Upper lobe of right lung (tissue), 1 donor: ENCODE data around the gene NKD2. TPM values are rescaled to one million over a fixed set of nuclear protein-coding genes. Genes with fewer than 3 reads are reported as not detected.

Experiments used
- ATAC-seq: fragments of 200-7000 bp; cut with Tn5 transposase; one replicate; pipeline ENCODE4 v1.9.1; 2020; ENCODE audit warnings: mild to moderate bottlenecking, moderate library complexity
- DNase-seq: peaks from one replicate; pipeline ENCODE4 v3.0.0-alpha.2; 2020
- H3K27ac ChIP-seq: fragments of 200-600 bp; one replicate; pipeline ENCODE4 v1.8.0; 2022
- H3K27me3 ChIP-seq: fragments of 200-600 bp; one replicate; pipeline ENCODE4 v1.8.0; 2022; ENCODE audit warnings: mild to moderate bottlenecking
- H3K36me3 ChIP-seq: fragments of 200-600 bp; one replicate; pipeline ENCODE4 v1.8.0; 2022
- H3K4me1 ChIP-seq: fragments of 200-600 bp; one replicate; pipeline ENCODE4 v1.8.0; 2022
- H3K4me3 ChIP-seq: fragments of 200-600 bp; one replicate; pipeline ENCODE4 v1.8.0; 2022; ENCODE audit warnings: mild to moderate bottlenecking
- H3K9me3 ChIP-seq: fragments of 200-600 bp; one replicate; pipeline ENCODE4 v1.8.0; 2022
- CTCF ChIP-seq: fragments of 200-600 bp; IDR thresholded peaks from one replicate; pipeline ENCODE4 v1.8.0; 2022; ENCODE audit warnings: antibody characterized with exemption
- intact Hi-C: fragments of 100-400 bp; cut with DNase I; formaldehyde crosslinking; loops from one replicate; pipeline ENCODE4 v1.11.0; 2022
- long read RNA-seq: library from polyadenylated mRNA; unstranded; transcript quantifications from one replicate; pipeline ENCODE4 v2.0.0, GENCODE V29; 2021
- total RNA-seq: library from RNA; stranded (reverse); fragmentation: NEBNext Ultra II Directional; extraction: Animal tissue kit (Norgen Biotek cat#: 25700); gene quantifications from one replicate; pipeline ENCODE4 v1.2.1, GENCODE V29; 2021
- donor health status: DM: no; HTN: yes; CAD: no; lungs with severe emphysema.

NKD2 gene
- 64.4 TPM for total RNA-seq
- long read RNA-seq, transcript NKD2-203 (2 exons, 1,060 nt): major isoform, 6 of 22 reads
- long read RNA-seq, partial matches to known transcripts: 4 of 22 reads
- long read RNA-seq, other reads (novel, unspliced or antisense): 8 of 22 reads

- H3K27me3 ChIP-seq: peaks cover 36% of the 10 kb centered on the region
- peak within 1 kb of the TSS; percentile 43 for H3K4me3 ChIP-seq
- ATAC-seq (peak; percentile 38), DNase-seq (peak; percentile 70)
- intact Hi-C loops: loop anchor here (10.0 kb wide), 1 partner anchor 126 kb away; no protein-coding TSS in a partner anchor
- H3K9me3 ChIP-seq: no peaks in the 10 kb centered on the region
- H3K4me1 ChIP-seq: peaks cover 14% of the 10 kb centered on the region
- peak within 1 kb of the TSS; percentile 66 for H3K27ac ChIP-seq
- H3K36me3 ChIP-seq: no peaks in the 10 kb centered on the region
- peak; percentile 49 for TF ChIP-seq CTCF
Observed at GRCh38 chr5:1008451-1009358, at the start of gene NKD2. Gene NKD2, plus strand, starts transcription at chr5:1008802. Its CDS starts 256 bp downstream, at chr5:1009058.

GRCh38 chr5:959581-960531 is 48.7 kb upstream of the NKD2 start:
- peaks cover 25% of the 10 kb centered on the region for H3K4me1 ChIP-seq
- DNase-seq: peak; percentile 64
- no peak for ATAC-seq
- H3K27ac ChIP-seq: peak overlapping the region; percentile 17
- H3K9me3 ChIP-seq: no peaks in the 10 kb centered on the region
- no peaks in the 10 kb centered on the region for H3K27me3 ChIP-seq
- H3K36me3 ChIP-seq: no peaks in the 10 kb centered on the region
- no peak overlapping the region for H3K4me3 ChIP-seq
- intact Hi-C loops: no loop called here
- TF ChIP-seq CTCF: no peak

GRCh38 chr5:960551-960950 is 48.1 kb upstream of the NKD2 start:
- Histone ChIP-seq H3K27me3 (no peaks in the 10 kb centered on the region), H3K36me3 (no peaks in the 10 kb centered on the region), H3K4me1 (peaks cover 25% of the 10 kb centered on the region), H3K27ac (peak overlapping the region; percentile 6), H3K9me3 (no peaks in the 10 kb centered on the region), H3K4me3 (no peak overlapping the region)
- TF ChIP-seq CTCF: no peak
- DNase-seq: peak; percentile 63
- intact Hi-C loops: no loop called here
- no peak for ATAC-seq

- peak overlapping the region; percentile 6 for H3K27ac ChIP-seq
- ATAC-seq (peak; percentile 19), DNase-seq (peak; percentile 58)
- H3K9me3 ChIP-seq: no peaks in the 10 kb centered on the region
- no peaks in the 10 kb centered on the region for H3K36me3 ChIP-seq
- intact Hi-C loops: no loop called here
- no peak overlapping the region for H3K4me3 ChIP-seq
- H3K4me1 ChIP-seq: peaks cover 23% of the 10 kb centered on the region
- no peak for TF ChIP-seq CTCF
- peaks cover under 1% of the 10 kb centered on the region for H3K27me3 ChIP-seq
Observed at GRCh38 chr5:961002-961710, 47.4 kb upstream of the NKD2 start.

- H3K4me1 ChIP-seq: peaks cover 17% of the 10 kb centered on the region
- H3K36me3 ChIP-seq: no peaks in the 10 kb centered on the region
- no peaks in the 10 kb centered on the region for H3K9me3 ChIP-seq
- ATAC-seq (no peak), DNase-seq (no peak)
- no peak for TF ChIP-seq CTCF
- intact Hi-C loops: no loop called here
- peaks cover 7% of the 10 kb centered on the region for H3K27me3 ChIP-seq
- H3K4me3 ChIP-seq: no peak overlapping the region
- no peak overlapping the region for H3K27ac ChIP-seq
Observed at GRCh38 chr5:961711-962240, 46.8 kb upstream of the NKD2 start.
